Activated naive CD4-positive, alpha-beta T cell treated with anti-CD3 and anti-CD28 coated beads, Interleukin-2, amount 10 ng/mL, durations not matched to agents 7 days and 5 days (primary cell): ENCODE results near the gene EFNA4.
A peak's percentile ranks its signal among the peaks of the same experiment; 100 is the strongest.

Experiments
- CTCF ChIA-PET: fragments of 350-600 bp; sonication (Branson Sonifier 250); formaldehyde crosslinking; loops from one replicate; lab custom pipeline; 2021; ENCODE audit warnings: antibody characterized with exemption; lab: Charles Lee
- DNase-seq: peaks from one replicate; pipeline ENCODE4 v3.0.0-alpha.2; 2020
- H3K27ac Mint-ChIP-seq: one replicate; pipeline ENCODE4 v1.8.0; 2021; ENCODE audit warnings: mild to moderate bottlenecking, moderate library complexity, mixed read lengths
- H3K27me3 Mint-ChIP-seq: one replicate; pipeline ENCODE4 v1.8.0; 2021; ENCODE audit warnings: mild to moderate bottlenecking, mixed read lengths
- H3K36me3 Mint-ChIP-seq: one replicate; pipeline ENCODE4 v1.8.0; 2021; ENCODE audit warnings: mixed read lengths
- H3K4me1 Mint-ChIP-seq: one replicate; pipeline ENCODE4 v1.8.0; 2021; ENCODE audit warnings: mixed read lengths
- H3K4me3 Mint-ChIP-seq: one replicate; pipeline ENCODE4 v1.8.0; 2021; ENCODE audit warnings: mild to moderate bottlenecking, moderate library complexity, mixed read lengths
- H3K9me3 Mint-ChIP-seq: one replicate; pipeline ENCODE4 v1.8.0; 2021; ENCODE audit warnings: mixed read lengths

Gene EFNA4

GRCh38 chr1:155064832-155065429 lies 1.4 kb downstream of the EFNA4 start:
- H3K9me3 Mint-ChIP-seq = no peaks in the 10 kb centered on the region
- DNase-seq = no peak
- CTCF ChIA-PET = interaction anchor here (1.0 to 15.1 kb wide), 6 partner anchors 11 to 103 kb away, joined by 3 to 220 read pairs (median 7); partner anchors contain the start of genes ADAM15 and EFNA3
- peak overlapping the region; percentile 76 for H3K4me3 Mint-ChIP-seq
- H3K4me1 Mint-ChIP-seq = peaks cover 36% of the 10 kb centered on the region
- no peaks in the 10 kb centered on the region for H3K27me3 Mint-ChIP-seq
- peaks cover 21% of the 10 kb centered on the region for H3K36me3 Mint-ChIP-seq
- H3K27ac Mint-ChIP-seq = no peak overlapping the region

- H3K4me1 Mint-ChIP-seq = peaks cover 42% of the 10 kb centered on the region
- CTCF ChIA-PET = interaction anchor here (1.5 to 12.3 kb wide), 4 partner anchors 10 to 107 kb away, joined by 4 to 140 read pairs (median 8); partner anchors contain the start of genes KRTCAP2 and TRIM46
- H3K4me3 Mint-ChIP-seq = no peak overlapping the region
- no peaks in the 10 kb centered on the region for H3K9me3 Mint-ChIP-seq
- DNase-seq = no peak
- H3K27ac Mint-ChIP-seq = no peak overlapping the region
- peaks cover 14% of the 10 kb centered on the region for H3K36me3 Mint-ChIP-seq
- H3K27me3 Mint-ChIP-seq = peaks cover 14% of the 10 kb centered on the region
These were observed 3.2 kb downstream of the EFNA4 start for GRCh38 chr1:155066777-155067176.

GRCh38 chr1:155068599-155068998 lies 5.1 kb downstream of the EFNA4 start:
- Mint-ChIP-seq H3K9me3 (no peaks in the 10 kb centered on the region), H3K4me1 (peaks cover 46% of the 10 kb centered on the region), H3K4me3 (no peak overlapping the region), H3K27ac (no peak overlapping the region), H3K27me3 (peaks cover 21% of the 10 kb centered on the region), H3K36me3 (peaks cover 14% of the 10 kb centered on the region)
- CTCF ChIA-PET = interaction anchor here (0.9 to 12.3 kb wide), 4 partner anchors 15 to 105 kb away, joined by 3 to 140 read pairs (median 4); partner anchors contain the start of genes KRTCAP2 and TRIM46
- no peak for DNase-seq

GRCh38 chr1:155069551-155070157 lies 6.1 kb downstream of the EFNA4 start:
- Mint-ChIP-seq H3K36me3 (peaks cover 14% of the 10 kb centered on the region), H3K4me3 (no peak overlapping the region), H3K9me3 (no peaks in the 10 kb centered on the region), H3K4me1 (peaks cover 50% of the 10 kb centered on the region), H3K27me3 (peaks cover 24% of the 10 kb centered on the region), H3K27ac (no peak overlapping the region)
- CTCF ChIA-PET = interaction anchor here (0.7 to 12.3 kb wide), 3 partner anchors 11 to 22 kb away, joined by 3 to 140 read pairs (median 4); no protein-coding TSS in a partner anchor
- DNase-seq = no peak

GRCh38 chr1:155070158-155070621 lies 6.7 kb downstream of the EFNA4 start:
- no peak overlapping the region for H3K27ac Mint-ChIP-seq
- peaks cover 24% of the 10 kb centered on the region for H3K27me3 Mint-ChIP-seq
- H3K4me1 Mint-ChIP-seq = peaks cover 50% of the 10 kb centered on the region
- H3K9me3 Mint-ChIP-seq = no peaks in the 10 kb centered on the region
- no peak overlapping the region for H3K4me3 Mint-ChIP-seq
- DNase-seq = no peak
- peaks cover 14% of the 10 kb centered on the region for H3K36me3 Mint-ChIP-seq
- CTCF ChIA-PET = interaction anchor here (0.5 to 12.3 kb wide), 5 partner anchors 8 to 21 kb away, joined by 3 to 140 read pairs (median 3); no protein-coding TSS in a partner anchor

- CTCF ChIA-PET = interaction anchor here (0.5 to 12.3 kb wide), 4 partner anchors 8 to 13 kb away, joined by 3 to 140 read pairs (median 3); no protein-coding TSS in a partner anchor
- no peak overlapping the region for H3K4me3 Mint-ChIP-seq
- H3K27ac Mint-ChIP-seq = no peak overlapping the region
These were observed 7.4 kb downstream of the EFNA4 start for GRCh38 chr1:155070721-155071569.

GRCh38 chr1:155071701-155072100 lies 8.2 kb downstream of the EFNA4 start:
- no peaks in the 10 kb centered on the region for H3K9me3 Mint-ChIP-seq
- peaks cover 13% of the 10 kb centered on the region for H3K36me3 Mint-ChIP-seq
- DNase-seq = no peak
- H3K4me1 Mint-ChIP-seq = peaks cover 59% of the 10 kb centered on the region
- peaks cover 28% of the 10 kb centered on the region for H3K27me3 Mint-ChIP-seq
- H3K4me3 Mint-ChIP-seq = peak overlapping the region; percentile 13
- no peak overlapping the region for H3K27ac Mint-ChIP-seq
- CTCF ChIA-PET = interaction anchor here (0.9 to 2.0 kb wide), 3 partner anchors 10 to 19 kb away, joined by 3 to 10 read pairs (median 3); no protein-coding TSS in a partner anchor

More at GRCh38 chr1:155070721-155071569, 7.4 kb downstream of the EFNA4 start:
- Mint-ChIP-seq H3K36me3 (peaks cover 14% of the 10 kb centered on the region), H3K4me1 (peaks cover 55% of the 10 kb centered on the region), H3K27me3 (peaks cover 24% of the 10 kb centered on the region), H3K9me3 (no peaks in the 10 kb centered on the region)
- DNase-seq = peak; percentile 87

- no peak for DNase-seq
- Mint-ChIP-seq H3K4me1 (peaks cover 69% of the 10 kb centered on the region), H3K9me3 (no peaks in the 10 kb centered on the region), H3K4me3 (no peak overlapping the region), H3K36me3 (peaks cover 7% of the 10 kb centered on the region), H3K27me3 (peaks cover 38% of the 10 kb centered on the region), H3K27ac (no peak overlapping the region)
- CTCF ChIA-PET = interaction anchor here (0.9 to 2.0 kb wide), 4 partner anchors 10 to 28 kb away, joined by 3 to 10 read pairs (median 3); no protein-coding TSS in a partner anchor
These were observed 9.2 kb downstream of the EFNA4 start for GRCh38 chr1:155072531-155073289.

- CTCF ChIA-PET = interaction anchor here (1.0 to 2.9 kb wide), 4 partner anchors 11 to 29 kb away, joined by 3 to 18 read pairs (median 6); no protein-coding TSS in a partner anchor
- no peaks in the 10 kb centered on the region for H3K9me3 Mint-ChIP-seq
- H3K4me1 Mint-ChIP-seq = peaks cover 76% of the 10 kb centered on the region
- no peak overlapping the region for H3K4me3 Mint-ChIP-seq
- peaks cover 47% of the 10 kb centered on the region for H3K27me3 Mint-ChIP-seq
- H3K36me3 Mint-ChIP-seq = peaks cover 4% of the 10 kb centered on the region
- peak overlapping the region; percentile 40 for H3K27ac Mint-ChIP-seq
- DNase-seq = peak; percentile 65
These were observed 10.1 kb downstream of the EFNA4 start for GRCh38 chr1:155073377-155074242.

- no peak overlapping the region for H3K27ac Mint-ChIP-seq
- H3K9me3 Mint-ChIP-seq = no peaks in the 10 kb centered on the region
- peaks cover 64% of the 10 kb centered on the region for H3K27me3 Mint-ChIP-seq
- peaks cover 83% of the 10 kb centered on the region for H3K4me1 Mint-ChIP-seq
- H3K4me3 Mint-ChIP-seq = no peak overlapping the region
- peaks cover 2% of the 10 kb centered on the region for H3K36me3 Mint-ChIP-seq
- no peak for DNase-seq
- CTCF ChIA-PET = interaction anchor here (0.6 to 2.9 kb wide), 11 partner anchors 8 to 513 kb away, joined by 3 to 18 read pairs (median 4); partner anchors contain the start of gene EFNA4
These were observed 12.0 kb downstream of the EFNA4 start for GRCh38 chr1:155075535-155075934.

GRCh38 chr1:155076371-155076770 lies 12.8 kb downstream of the EFNA4 start:
- Mint-ChIP-seq H3K4me3 (no peak overlapping the region), H3K9me3 (no peaks in the 10 kb centered on the region), H3K27ac (no peak overlapping the region), H3K36me3 (peaks cover 3% of the 10 kb centered on the region), H3K27me3 (peaks cover 64% of the 10 kb centered on the region), H3K4me1 (peaks cover 82% of the 10 kb centered on the region)
- CTCF ChIA-PET = interaction anchor here (0.8 to 2.9 kb wide), 5 partner anchors 9 to 32 kb away, joined by 3 to 18 read pairs (median 7); no protein-coding TSS in a partner anchor
- DNase-seq = no peak

- Mint-ChIP-seq H3K27me3 (peaks cover 64% of the 10 kb centered on the region), H3K9me3 (no peaks in the 10 kb centered on the region), H3K4me1 (peaks cover 80% of the 10 kb centered on the region), H3K4me3 (no peak overlapping the region), H3K36me3 (peaks cover 6% of the 10 kb centered on the region), H3K27ac (no peak overlapping the region)
- CTCF ChIA-PET = interaction anchor here (0.8 kb wide), 1 partner anchor 14 kb away, joined by 3 read pairs; no protein-coding TSS in a partner anchor
- no peak for DNase-seq
These were observed 13.8 kb downstream of the EFNA4 start for GRCh38 chr1:155077346-155077745.
